Measurements from ENCODE around the gene MT1G.

MT1G gene

GRCh38 chr16:56651586-56651985, 16.3 kb downstream of the MT1G start, which contains the start of gene MT1B:
Gene MT1B (plus strand): TSS chr16:56651886. CDS start chr16:56651954, 68 bp downstream.
- H3K4me3 Mint-ChIP-seq = no peak within 1 kb of the TSS

GRCh38 chr16:56649820-56650219, 18.0 kb downstream of the MT1G start:
- no peak overlapping the region for H3K27ac Mint-ChIP-seq
- no peak overlapping the region for H3K4me3 Mint-ChIP-seq
- H3K27me3 Mint-ChIP-seq (ENCODE audit: low read depth) = peaks cover 99% of the 10 kb centered on the region
- no peak for TF ChIP-seq CTCF (IDR thresholded peaks at IDR 0.05; ENCODE audit: unreplicated experiment in 3 of 3)
- H3K9me3 Mint-ChIP-seq = no peaks in the 10 kb centered on the region
- no peaks in the 10 kb centered on the region for H3K36me3 Mint-ChIP-seq (ENCODE audit: low read depth)
- H3K4me1 Mint-ChIP-seq = no peaks in the 10 kb centered on the region

More at GRCh38 chr16:56651586-56651985, 16.3 kb downstream of the MT1G start, which contains the start of gene MT1B:
- Mint-ChIP-seq H3K27me3 (ENCODE audit: low read depth) (peaks cover 99% of the 10 kb centered on the region), H3K36me3 (ENCODE audit: low read depth) (no peaks in the 10 kb centered on the region), H3K9me3 (no peaks in the 10 kb centered on the region), H3K4me1 (no peaks in the 10 kb centered on the region), H3K27ac (no peak within 1 kb of the TSS)
- TF ChIP-seq CTCF (IDR thresholded peaks at IDR 0.05; ENCODE audit: unreplicated experiment in 3 of 3) = no peak

- H3K4me3 Mint-ChIP-seq = no peak overlapping the region
- peaks cover 100% of the 10 kb centered on the region for H3K27me3 Mint-ChIP-seq (ENCODE audit: low read depth)
- no peaks in the 10 kb centered on the region for H3K36me3 Mint-ChIP-seq (ENCODE audit: low read depth)
- no peak overlapping the region for H3K27ac Mint-ChIP-seq
- no peak for TF ChIP-seq CTCF (IDR thresholded peaks at IDR 0.05; ENCODE audit: unreplicated experiment in 3 of 3)
- H3K4me1 Mint-ChIP-seq = no peaks in the 10 kb centered on the region
- H3K9me3 Mint-ChIP-seq = no peaks in the 10 kb centered on the region
These were observed 18.6 kb downstream of the MT1G start for GRCh38 chr16:56649271-56649670.

GRCh38 chr16:56647641-56648431, 20.0 kb downstream of the MT1G start:
- Mint-ChIP-seq H3K27ac (no peak overlapping the region), H3K27me3 (ENCODE audit: low read depth) (peaks cover 100% of the 10 kb centered on the region), H3K36me3 (ENCODE audit: low read depth) (no peaks in the 10 kb centered on the region), H3K4me1 (no peaks in the 10 kb centered on the region), H3K9me3 (no peaks in the 10 kb centered on the region), H3K4me3 (no peak overlapping the region)
- TF ChIP-seq CTCF (IDR thresholded peaks at IDR 0.05; ENCODE audit: unreplicated experiment in 3 of 3) = no peak

GRCh38 chr16:56645838-56646237, 22.0 kb downstream of the MT1G start:
- H3K27ac Mint-ChIP-seq = no peak overlapping the region
- TF ChIP-seq CTCF (IDR thresholded peaks at IDR 0.05; ENCODE audit: unreplicated experiment in 3 of 3) = no peak
- H3K4me3 Mint-ChIP-seq = no peak overlapping the region
- H3K36me3 Mint-ChIP-seq (ENCODE audit: low read depth) = no peaks in the 10 kb centered on the region
- no peaks in the 10 kb centered on the region for H3K4me1 Mint-ChIP-seq
- peaks cover 100% of the 10 kb centered on the region for H3K27me3 Mint-ChIP-seq (ENCODE audit: low read depth)
- H3K9me3 Mint-ChIP-seq = no peaks in the 10 kb centered on the region

- Mint-ChIP-seq H3K36me3 (ENCODE audit: low read depth) (no peaks in the 10 kb centered on the region), H3K4me3 (no peak overlapping the region), H3K4me1 (no peaks in the 10 kb centered on the region), H3K27ac (no peak overlapping the region), H3K9me3 (no peaks in the 10 kb centered on the region), H3K27me3 (ENCODE audit: low read depth) (peaks cover 100% of the 10 kb centered on the region)
- no peak for TF ChIP-seq CTCF (IDR thresholded peaks at IDR 0.05; ENCODE audit: unreplicated experiment in 3 of 3)
These were observed 22.6 kb downstream of the MT1G start for GRCh38 chr16:56645311-56645710.

Data from nephron (organoid).